ENCODE measurements around the gene POGK.

DNA sequence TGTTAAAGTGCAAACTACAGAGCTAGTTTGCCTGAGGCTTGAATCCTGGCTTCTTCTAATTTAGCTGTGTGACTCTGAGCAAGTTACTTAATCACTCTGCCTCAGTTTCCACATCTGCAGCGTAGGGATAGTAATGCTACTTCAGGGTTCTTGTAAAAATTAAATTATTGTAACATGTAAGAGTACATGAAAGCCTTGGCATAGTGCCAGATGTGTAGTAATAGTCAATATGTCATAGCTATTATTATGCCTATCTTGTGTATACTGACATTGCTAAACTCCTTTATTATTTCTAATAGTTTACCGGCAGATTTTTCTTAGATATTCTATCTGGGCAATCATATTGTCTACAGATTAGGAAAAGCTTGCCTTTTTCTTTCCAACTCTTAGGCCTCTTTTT, 43.6 kb downstream of the POGK start:
- TF ChIP-seq CHD4 (IDR thresholded peaks at IDR 0.05) (no peak), SIN3A (IDR thresholded peaks at IDR 0.05; ENCODE audit: low read depth, low read length) (no peak), HDAC2 (IDR thresholded peaks at IDR 0.05) (no peak), POLR2AphosphoS5 (IDR thresholded peaks at IDR 0.05; ENCODE audit: low read length) (no peak), SMARCA5 (IDR thresholded peaks at IDR 0.05) (no peak)
- TF ChIP-seq, protein P1, sequence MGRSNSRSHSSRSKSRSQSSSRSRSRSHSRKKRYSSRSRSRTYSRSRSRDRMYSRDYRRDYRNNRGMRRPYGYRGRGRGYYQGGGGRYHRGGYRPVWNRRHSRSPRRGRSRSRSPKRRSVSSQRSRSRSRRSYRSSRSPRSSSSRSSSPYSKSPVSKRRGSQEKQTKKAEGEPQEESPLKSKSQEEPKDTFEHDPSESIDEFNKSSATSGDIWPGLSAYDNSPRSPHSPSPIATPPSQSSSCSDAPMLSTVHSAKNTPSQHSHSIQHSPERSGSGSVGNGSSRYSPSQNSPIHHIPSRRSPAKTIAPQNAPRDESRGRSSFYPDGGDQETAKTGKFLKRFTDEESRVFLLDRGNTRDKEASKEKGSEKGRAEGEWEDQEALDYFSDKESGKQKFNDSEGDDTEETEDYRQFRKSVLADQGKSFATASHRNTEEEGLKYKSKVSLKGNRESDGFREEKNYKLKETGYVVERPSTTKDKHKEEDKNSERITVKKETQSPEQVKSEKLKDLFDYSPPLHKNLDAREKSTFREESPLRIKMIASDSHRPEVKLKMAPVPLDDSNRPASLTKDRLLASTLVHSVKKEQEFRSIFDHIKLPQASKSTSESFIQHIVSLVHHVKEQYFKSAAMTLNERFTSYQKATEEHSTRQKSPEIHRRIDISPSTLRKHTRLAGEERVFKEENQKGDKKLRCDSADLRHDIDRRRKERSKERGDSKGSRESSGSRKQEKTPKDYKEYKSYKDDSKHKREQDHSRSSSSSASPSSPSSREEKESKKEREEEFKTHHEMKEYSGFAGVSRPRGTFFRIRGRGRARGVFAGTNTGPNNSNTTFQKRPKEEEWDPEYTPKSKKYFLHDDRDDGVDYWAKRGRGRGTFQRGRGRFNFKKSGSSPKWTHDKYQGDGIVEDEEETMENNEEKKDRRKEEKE (IDR thresholded peaks at IDR 0.05) = no peak
- TF ChIP-seq, protein P2, sequence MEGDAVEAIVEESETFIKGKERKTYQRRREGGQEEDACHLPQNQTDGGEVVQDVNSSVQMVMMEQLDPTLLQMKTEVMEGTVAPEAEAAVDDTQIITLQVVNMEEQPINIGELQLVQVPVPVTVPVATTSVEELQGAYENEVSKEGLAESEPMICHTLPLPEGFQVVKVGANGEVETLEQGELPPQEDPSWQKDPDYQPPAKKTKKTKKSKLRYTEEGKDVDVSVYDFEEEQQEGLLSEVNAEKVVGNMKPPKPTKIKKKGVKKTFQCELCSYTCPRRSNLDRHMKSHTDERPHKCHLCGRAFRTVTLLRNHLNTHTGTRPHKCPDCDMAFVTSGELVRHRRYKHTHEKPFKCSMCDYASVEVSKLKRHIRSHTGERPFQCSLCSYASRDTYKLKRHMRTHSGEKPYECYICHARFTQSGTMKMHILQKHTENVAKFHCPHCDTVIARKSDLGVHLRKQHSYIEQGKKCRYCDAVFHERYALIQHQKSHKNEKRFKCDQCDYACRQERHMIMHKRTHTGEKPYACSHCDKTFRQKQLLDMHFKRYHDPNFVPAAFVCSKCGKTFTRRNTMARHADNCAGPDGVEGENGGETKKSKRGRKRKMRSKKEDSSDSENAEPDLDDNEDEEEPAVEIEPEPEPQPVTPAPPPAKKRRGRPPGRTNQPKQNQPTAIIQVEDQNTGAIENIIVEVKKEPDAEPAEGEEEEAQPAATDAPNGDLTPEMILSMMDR (IDR thresholded peaks at IDR 0.05 in 2 of 3, conservative IDR thresholded peaks at IDR 0.05 in 1 of 3; ENCODE audit: control insufficient read depth in 2 of 3, extremely low read depth in 1 of 3, insufficient read depth in 1 of 3, low read depth in 3 of 3, low read length in 3 of 3) = no peak
- TF ChIP-seq, protein P3, sequence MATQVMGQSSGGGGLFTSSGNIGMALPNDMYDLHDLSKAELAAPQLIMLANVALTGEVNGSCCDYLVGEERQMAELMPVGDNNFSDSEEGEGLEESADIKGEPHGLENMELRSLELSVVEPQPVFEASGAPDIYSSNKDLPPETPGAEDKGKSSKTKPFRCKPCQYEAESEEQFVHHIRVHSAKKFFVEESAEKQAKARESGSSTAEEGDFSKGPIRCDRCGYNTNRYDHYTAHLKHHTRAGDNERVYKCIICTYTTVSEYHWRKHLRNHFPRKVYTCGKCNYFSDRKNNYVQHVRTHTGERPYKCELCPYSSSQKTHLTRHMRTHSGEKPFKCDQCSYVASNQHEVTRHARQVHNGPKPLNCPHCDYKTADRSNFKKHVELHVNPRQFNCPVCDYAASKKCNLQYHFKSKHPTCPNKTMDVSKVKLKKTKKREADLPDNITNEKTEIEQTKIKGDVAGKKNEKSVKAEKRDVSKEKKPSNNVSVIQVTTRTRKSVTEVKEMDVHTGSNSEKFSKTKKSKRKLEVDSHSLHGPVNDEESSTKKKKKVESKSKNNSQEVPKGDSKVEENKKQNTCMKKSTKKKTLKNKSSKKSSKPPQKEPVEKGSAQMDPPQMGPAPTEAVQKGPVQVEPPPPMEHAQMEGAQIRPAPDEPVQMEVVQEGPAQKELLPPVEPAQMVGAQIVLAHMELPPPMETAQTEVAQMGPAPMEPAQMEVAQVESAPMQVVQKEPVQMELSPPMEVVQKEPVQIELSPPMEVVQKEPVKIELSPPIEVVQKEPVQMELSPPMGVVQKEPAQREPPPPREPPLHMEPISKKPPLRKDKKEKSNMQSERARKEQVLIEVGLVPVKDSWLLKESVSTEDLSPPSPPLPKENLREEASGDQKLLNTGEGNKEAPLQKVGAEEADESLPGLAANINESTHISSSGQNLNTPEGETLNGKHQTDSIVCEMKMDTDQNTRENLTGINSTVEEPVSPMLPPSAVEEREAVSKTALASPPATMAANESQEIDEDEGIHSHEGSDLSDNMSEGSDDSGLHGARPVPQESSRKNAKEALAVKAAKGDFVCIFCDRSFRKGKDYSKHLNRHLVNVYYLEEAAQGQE (IDR thresholded peaks at IDR 0.05; ENCODE audit: low read depth, low read length) = no peak
